DOHH2 (cell line): ENCODE measurements around the gene PRSS3.

ENCODE experiments used
- CTCF ChIP-seq: fragments of 200-600 bp; sonication (generic); IDR thresholded peaks from one replicate; pipeline ENCODE4 v1.5.1; 2014; ENCODE audit warnings: antibody characterized with exemption, mild to moderate bottlenecking, low read depth, low read length; ENCODE audit not compliant: poor library complexity, severe bottlenecking
- EZH2phosphoT487 ChIP-seq: fragments of 200-600 bp; sonication (generic); IDR thresholded peaks from 2 replicates; pipeline ENCODE4 v1.6.1; 2017; ENCODE audit warnings: borderline replicate concordance, mild to moderate bottlenecking, antibody characterized with exemption, low read length, moderate library complexity, mixed read lengths

- TF ChIP-seq CTCF (no peak), EZH2phosphoT487 (no peak)
Observed at GRCh38 chr9:33782395-33783152, 12.8 kb upstream of the PRSS3 start.
